Islet precursor cell (in vitro differentiated cells): ENCODE measurements around the gene SDSL.
A peak's percentile ranks its signal among the peaks of the same experiment; 100 is the strongest.

ENCODE experiments used
- DNase-seq: peaks from one replicate; pipeline ENCODE4 v3.0.0-alpha.2; 2018

SDSL gene

GRCh38 chr12:113469949-113470743, 48.0 kb downstream of the SDSL start:
- no peak for DNase-seq

- DNase-seq: no peak
Observed at GRCh38 chr12:113470871-113471618, 48.9 kb downstream of the SDSL start.

- DNase-seq: no peak
Observed at GRCh38 chr12:113471619-113472171, 49.5 kb downstream of the SDSL start, which contains the start of gene LHX5. TSS of gene LHX5 (minus strand) at chr12:113471871. CDS start at chr12:113471498, 373 bp downstream.

- no peak for DNase-seq
Observed at GRCh38 chr12:113472191-113473121, 50.3 kb downstream of the SDSL start.

GRCh38 chr12:113473400-113473799, 51.2 kb downstream of the SDSL start:
- DNase-seq: no peak

GRCh38 chr12:113473942-113474341, 51.8 kb downstream of the SDSL start:
- peak; percentile 85 for DNase-seq

- DNase-seq: no peak
Observed at GRCh38 chr12:113474635-113475436, 52.7 kb downstream of the SDSL start.

- DNase-seq: no peak
Observed at GRCh38 chr12:113475451-113476175, 53.4 kb downstream of the SDSL start.

- DNase-seq: no peak
Observed at GRCh38 chr12:113476176-113476986, 54.2 kb downstream of the SDSL start.

GRCh38 chr12:113477171-113477841, 55.1 kb downstream of the SDSL start:
- no peak for DNase-seq

- DNase-seq: no peak
Observed at GRCh38 chr12:113477842-113478215, 55.6 kb downstream of the SDSL start.

- DNase-seq: no peak
Observed at GRCh38 chr12:113478351-113479011, 56.3 kb downstream of the SDSL start.

- DNase-seq: no peak
Observed at GRCh38 chr12:113479216-113479589, 57.0 kb downstream of the SDSL start.

GRCh38 chr12:113479590-113480335, 57.6 kb downstream of the SDSL start:
- DNase-seq: peak; percentile 87

- DNase-seq: no peak
Observed at GRCh38 chr12:113480336-113480971, 58.3 kb downstream of the SDSL start.

- DNase-seq: no peak
Observed at GRCh38 chr12:113482334-113482733, 60.2 kb downstream of the SDSL start.

- no peak for DNase-seq
Observed at GRCh38 chr12:113485330-113485729, 63.1 kb downstream of the SDSL start.

- no peak for DNase-seq
Observed at GRCh38 chr12:113486722-113487121, 64.5 kb downstream of the SDSL start.
